ENCODE measurements around the gene NELFB. TPM values are rescaled to one million over a fixed set of nuclear protein-coding genes. Genes with fewer than 3 reads are reported as not detected.

NELFB gene
- total RNA-seq, 1 donor from 2014 or later, result 37.9 TPM

- DNase-seq (ENCODE audit: missing footprints), result no peak
- intact Hi-C loops (cut with DNase I), result no loop called here
- no peak for ATAC-seq
These were observed 20.1 kb downstream of the NELFB start for GRCh38 chr9:137275203-137275587.

GRCh38 chr9:137275588-137276472, 20.7 kb downstream of the NELFB start:
- no peak for DNase-seq (ENCODE audit: missing footprints)
- ATAC-seq, result no peak
- intact Hi-C loops (cut with DNase I), result loop anchor here (2.0 kb wide), 1 partner anchor 35 kb away; the partner anchor contains the start of gene TUBB4B

- intact Hi-C loops (cut with DNase I), result loop anchor here (2.0 kb wide), 1 partner anchor 36 kb away; the partner anchor contains the start of gene TUBB4B
- peak; percentile 74 for ATAC-seq
These were observed 21.6 kb downstream of the NELFB start for GRCh38 chr9:137276473-137277328.

GRCh38 chr9:137277329-137278041, 22.4 kb downstream of the NELFB start, which contains the start of gene TOR4A:
Gene TOR4A (plus strand): TSS chr9:137277726. CDS start chr9:137278690, 964 bp downstream.
- peak; percentile 94 for DNase-seq (ENCODE audit: missing footprints)
- intact Hi-C loops (cut with DNase I), result loop anchor here (2.0 kb wide), 1 partner anchor 37 kb away; the partner anchor contains the start of gene TUBB4B
- peak; percentile 66 for ATAC-seq

More at GRCh38 chr9:137276473-137277328, 21.6 kb downstream of the NELFB start:
- DNase-seq (ENCODE audit: missing footprints), result peak; percentile 90

- peak; percentile 84 for DNase-seq (ENCODE audit: missing footprints)
- intact Hi-C loops (cut with DNase I), result no loop called here
- peak; percentile 6 for ATAC-seq
These were observed 23.1 kb downstream of the NELFB start for GRCh38 chr9:137278061-137278701.

- DNase-seq (ENCODE audit: missing footprints), result no peak
- intact Hi-C loops (cut with DNase I), result no loop called here
- ATAC-seq, result no peak
These were observed 23.9 kb downstream of the NELFB start for GRCh38 chr9:137278721-137279711.

- DNase-seq (ENCODE audit: missing footprints), result no peak
- intact Hi-C loops (cut with DNase I), result no loop called here
- no peak for ATAC-seq
These were observed 24.8 kb downstream of the NELFB start for GRCh38 chr9:137279741-137280473.

GRCh38 chr9:137280474-137281344, 25.6 kb downstream of the NELFB start:
- ATAC-seq (peak; percentile 14), DNase-seq (ENCODE audit: missing footprints) (no peak)
- intact Hi-C loops (cut with DNase I), result no loop called here

- intact Hi-C loops (cut with DNase I), result no loop called here
- DNase-seq (ENCODE audit: missing footprints) (no peak), ATAC-seq (no peak)
These were observed 26.4 kb downstream of the NELFB start for GRCh38 chr9:137281345-137282116.

GRCh38 chr9:137286975-137287383, 31.9 kb downstream of the NELFB start:
- DNase-seq (ENCODE audit: missing footprints) (no peak), ATAC-seq (peak; percentile 71)
- intact Hi-C loops (cut with DNase I), result loop anchor here (2.0 kb wide), 1 partner anchor 160 kb away; no protein-coding TSS in a partner anchor

GRCh38 chr9:137293094-137293481, 38.0 kb downstream of the NELFB start:
- intact Hi-C loops (cut with DNase I), result loop anchor here (10.0 kb wide), 1 partner anchor 232 kb away; no protein-coding TSS in a partner anchor
- ATAC-seq (no peak), DNase-seq (ENCODE audit: missing footprints) (no peak)

- intact Hi-C loops (cut with DNase I), result loop anchor here (2.0 to 10.0 kb wide), 3 partner anchors 113 to 231 kb away; no protein-coding TSS in a partner anchor
These were observed 38.5 kb downstream of the NELFB start for GRCh38 chr9:137293482-137294090.

GRCh38 chr9:137294091-137294680, 39.1 kb downstream of the NELFB start:
- ATAC-seq, result no peak
- intact Hi-C loops (cut with DNase I), result loop anchor here (2.0 to 10.0 kb wide), 3 partner anchors 113 to 231 kb away; no protein-coding TSS in a partner anchor
- DNase-seq (ENCODE audit: missing footprints), result no peak

More at GRCh38 chr9:137293482-137294090, 38.5 kb downstream of the NELFB start:
- DNase-seq (ENCODE audit: missing footprints), result no peak
- no peak for ATAC-seq

All from Right ventricle myocardium inferior (tissue), 1 donor.